Fibroblast of skin of scalp (primary cell): ENCODE measurements around the gene ZNHIT3. TPM values are rescaled to one million over a fixed set of nuclear protein-coding genes. Genes with fewer than 3 reads are reported as not detected.
"Not testable (repeated sequence)": the region's sequence is repeated elsewhere in the genome, so short reads cannot be mapped to it uniquely, and the experiment has no call there.

ENCODE experiments used
- DNase-seq: peaks from one replicate; pipeline ENCODE4 v3.0.0-alpha.2; 2013
- polyA plus RNA-seq, 2 experiments: library from polyadenylated mRNA; unstranded; fragments of 120-200 nt; gene quantifications; one replicate each; pipeline ENCODE4 v1.2.1, GENCODE V29; 2013; ENCODE audit not compliant: insufficient read length in 2 of 2

ZNHIT3 gene
- 32.4 TPM for polyA plus RNA-seq (2013, experiment 1 of 2; ENCODE audit: insufficient read length)
- 35.4 TPM for polyA plus RNA-seq (2013, experiment 2 of 2; ENCODE audit: insufficient read length)

GRCh38 chr17:36486204-36487194 lies at the start of gene ZNHIT3:
ZNHIT3 (plus strand) TSS chr17:36486681; CDS start chr17:36486700, 19 bp downstream.
- peak; percentile 93 for DNase-seq

GRCh38 chr17:36441792-36442191 lies 44.7 kb upstream of the ZNHIT3 start:
- DNase-seq = not testable (repeated sequence)

- no peak for DNase-seq
These were observed 42.7 kb upstream of the ZNHIT3 start for GRCh38 chr17:36443777-36444176.

- not testable (repeated sequence) for DNase-seq
These were observed 36.5 kb upstream of the ZNHIT3 start for GRCh38 chr17:36449997-36450396.

GRCh38 chr17:36452888-36453287 lies 33.6 kb upstream of the ZNHIT3 start:
- not testable (repeated sequence) for DNase-seq

- DNase-seq = not testable (repeated sequence)
These were observed 28.8 kb upstream of the ZNHIT3 start for GRCh38 chr17:36457701-36458100.

GRCh38 chr17:36459045-36459444 lies 27.4 kb upstream of the ZNHIT3 start:
- DNase-seq = no peak

GRCh38 chr17:36459601-36460000 lies 26.9 kb upstream of the ZNHIT3 start:
- DNase-seq = no peak

GRCh38 chr17:36460265-36460937 lies 26.1 kb upstream of the ZNHIT3 start:
- DNase-seq = no peak

GRCh38 chr17:36461330-36462110 lies 25.0 kb upstream of the ZNHIT3 start:
- no peak for DNase-seq

GRCh38 chr17:36463916-36464764 lies 22.3 kb upstream of the ZNHIT3 start:
- peak; percentile 76 for DNase-seq

- no peak for DNase-seq
These were observed 21.8 kb upstream of the ZNHIT3 start for GRCh38 chr17:36464765-36465088.

- no peak for DNase-seq
These were observed 17.4 kb upstream of the ZNHIT3 start for GRCh38 chr17:36468903-36469635.

- no peak for DNase-seq
These were observed 16.7 kb upstream of the ZNHIT3 start for GRCh38 chr17:36469733-36470132.

- DNase-seq = no peak
These were observed 16.0 kb upstream of the ZNHIT3 start for GRCh38 chr17:36470499-36470898.

GRCh38 chr17:36474571-36474970 lies 11.9 kb upstream of the ZNHIT3 start:
- no peak for DNase-seq

- no peak for DNase-seq
These were observed 11.0 kb upstream of the ZNHIT3 start for GRCh38 chr17:36475346-36475970.

- no peak for DNase-seq
These were observed 4.7 kb upstream of the ZNHIT3 start for GRCh38 chr17:36481829-36482228.

GRCh38 chr17:36482611-36483504 lies 3.6 kb upstream of the ZNHIT3 start:
- DNase-seq = peak; percentile 73
